Stimulated activated CD8-positive, alpha-beta memory T cell treated with anti-CD3 and anti-CD28 coated beads, Interleukin-15, amount 100 ng/mL, for 24 hours (primary cell): ENCODE measurements around the gene COL24A1.
A peak's percentile ranks its signal among the peaks of the same experiment; 100 is the strongest.
"Not testable (repeated sequence)": the region's sequence is repeated elsewhere in the genome, so short reads cannot be mapped to it uniquely, and the experiment has no call there.

Source experiments
- DNase-seq: peaks from one replicate; pipeline ENCODE4 v3.0.0-alpha.2; 2020; ENCODE audit warnings: low read depth

COL24A1 gene

GRCh38 chr1:85801520-85801919 lies 355.1 kb downstream of the COL24A1 start:
- DNase-seq = no peak

GRCh38 chr1:85799737-85800136 lies 356.8 kb downstream of the COL24A1 start:
- DNase-seq = no peak

- DNase-seq = no peak
These were observed 358.2 kb downstream of the COL24A1 start for GRCh38 chr1:85798419-85798818.

GRCh38 chr1:85777021-85777420 lies 379.6 kb downstream of the COL24A1 start:
- DNase-seq = not testable (repeated sequence)

GRCh38 chr1:85762804-85763203 lies 393.8 kb downstream of the COL24A1 start:
- DNase-seq = no peak

GRCh38 chr1:85756864-85757263 lies 399.7 kb downstream of the COL24A1 start:
- no peak for DNase-seq

GRCh38 chr1:85748120-85748519 lies 408.5 kb downstream of the COL24A1 start:
- no peak for DNase-seq

GRCh38 chr1:85746777-85747176 lies 409.8 kb downstream of the COL24A1 start:
- DNase-seq = no peak

GRCh38 chr1:85743814-85744213 lies 412.8 kb downstream of the COL24A1 start:
- no peak for DNase-seq

GRCh38 chr1:85734931-85735330 lies 421.6 kb downstream of the COL24A1 start:
- no peak for DNase-seq

- DNase-seq = no peak
These were observed 437.8 kb downstream of the COL24A1 start for GRCh38 chr1:85718678-85719340.

GRCh38 chr1:85714418-85715114 lies 442.0 kb downstream of the COL24A1 start:
- DNase-seq = not testable (repeated sequence)

GRCh38 chr1:85708829-85709227 lies 447.7 kb downstream of the COL24A1 start:
- no peak for DNase-seq

GRCh38 chr1:85707990-85708828 lies 448.4 kb downstream of the COL24A1 start, which contains the start of gene ZNHIT6:
ZNHIT6 (minus strand) TSS chr1:85708433; CDS start chr1:85708284, 149 bp downstream.
- DNase-seq = peak; percentile 55

GRCh38 chr1:85707267-85707989 lies 449.1 kb downstream of the COL24A1 start:
- no peak for DNase-seq

- DNase-seq = no peak
These were observed 450.6 kb downstream of the COL24A1 start for GRCh38 chr1:85705940-85706339.

GRCh38 chr1:85700422-85700821 lies 456.1 kb downstream of the COL24A1 start:
- no peak for DNase-seq

GRCh38 chr1:85697895-85698294 lies 458.7 kb downstream of the COL24A1 start:
- DNase-seq = no peak

GRCh38 chr1:85692730-85693314 lies 463.8 kb downstream of the COL24A1 start:
- DNase-seq = no peak

- no peak for DNase-seq
These were observed 466.7 kb downstream of the COL24A1 start for GRCh38 chr1:85689775-85690404.
